GM19467 (cell line): ENCODE data around the gene IFT20.
"Not testable (repeated sequence)": the region's sequence is repeated elsewhere in the genome, so short reads cannot be mapped to it uniquely, and the experiment has no call there.

Source experiments
- ATAC-seq: cut with Tn5 transposase; IDR thresholded peaks from one replicate; pipeline ENCODE4 v1.9.1; 2021; ENCODE audit warnings: mild to moderate bottlenecking, moderate library complexity; ENCODE audit not compliant: unreplicated experiment

IFT20 gene

DNA sequence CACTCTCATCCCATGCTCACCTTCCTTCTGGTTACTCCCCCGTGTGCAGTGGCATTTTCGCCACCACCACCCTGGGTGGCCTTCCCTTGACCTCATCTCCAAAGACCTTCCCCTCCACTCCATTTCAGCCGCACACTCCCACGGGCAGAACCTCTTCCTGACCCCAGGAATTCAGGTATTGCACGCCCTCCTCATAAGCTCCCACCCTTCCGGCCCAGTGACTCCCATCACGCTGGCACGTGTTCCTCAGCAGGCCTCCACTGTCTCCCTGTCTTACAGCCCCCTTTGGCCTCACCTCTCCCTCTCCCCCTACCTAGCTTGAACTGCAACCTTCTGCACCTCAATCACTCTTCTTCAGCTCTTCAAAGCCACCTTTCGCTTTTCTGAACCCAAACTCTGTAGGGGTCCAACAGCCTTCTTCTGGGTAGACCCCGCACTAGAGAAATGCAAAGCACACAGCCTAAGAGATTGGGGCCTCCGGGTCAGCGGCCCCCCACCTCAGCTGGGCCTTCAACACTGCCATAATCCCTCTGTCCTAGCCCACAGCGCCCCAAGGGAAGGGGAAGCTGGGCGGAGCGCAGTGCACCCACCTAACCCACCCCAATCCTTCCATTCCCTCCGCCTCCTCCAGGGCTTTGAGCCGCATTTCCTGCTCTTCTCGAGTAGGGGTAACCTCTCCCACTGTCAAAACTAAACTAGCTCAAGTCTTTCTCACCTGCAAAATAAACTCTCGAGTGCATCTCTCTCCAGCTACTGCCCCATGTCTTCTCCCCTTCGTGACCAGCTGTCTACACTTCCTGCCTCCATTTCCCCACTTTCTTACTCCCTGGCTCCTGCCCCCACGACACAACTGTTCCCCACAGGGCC lies 17.9 kb downstream of the IFT20 start:
- ATAC-seq, result no peak

DNA sequence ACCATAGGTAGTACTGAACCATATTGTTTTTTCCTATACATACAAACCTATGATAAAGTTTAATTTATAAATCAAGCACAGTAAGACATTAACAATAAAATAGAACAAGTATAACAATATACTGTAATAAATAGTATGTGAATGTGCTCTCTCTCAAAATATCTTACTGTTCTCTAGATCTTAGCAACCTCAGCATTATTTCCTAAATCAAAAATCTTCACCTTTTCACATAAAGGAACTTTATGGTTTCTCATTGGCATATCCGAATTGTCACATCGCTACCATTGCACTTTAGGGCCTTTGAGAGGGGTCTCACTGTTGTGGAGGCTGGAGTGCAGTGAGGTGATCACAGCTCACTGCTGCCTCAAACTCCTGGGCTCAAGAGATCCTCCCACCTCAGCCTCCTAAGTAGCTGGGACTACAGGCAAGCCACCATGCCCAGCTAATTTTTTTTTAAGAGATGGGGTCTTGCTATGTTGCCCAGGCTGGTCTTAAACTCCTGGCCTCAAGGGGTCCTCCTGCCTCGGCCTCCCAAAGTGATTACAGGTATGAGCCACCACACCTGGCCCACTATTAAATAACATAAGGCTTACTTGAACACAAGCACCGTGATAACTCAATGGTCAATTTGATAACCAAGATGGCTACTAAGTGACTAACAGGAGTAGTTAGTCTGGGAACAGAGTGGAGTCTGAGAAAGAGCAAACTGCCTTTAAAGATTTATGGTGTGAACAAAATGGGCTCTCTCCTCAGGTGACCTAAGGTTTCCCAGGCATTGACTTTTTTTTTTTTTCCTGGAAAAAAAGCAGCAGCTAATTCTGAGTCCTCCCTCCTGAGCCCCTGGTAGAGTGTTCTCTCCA lies 19.2 kb downstream of the IFT20 start:
- ATAC-seq, result no peak

DNA sequence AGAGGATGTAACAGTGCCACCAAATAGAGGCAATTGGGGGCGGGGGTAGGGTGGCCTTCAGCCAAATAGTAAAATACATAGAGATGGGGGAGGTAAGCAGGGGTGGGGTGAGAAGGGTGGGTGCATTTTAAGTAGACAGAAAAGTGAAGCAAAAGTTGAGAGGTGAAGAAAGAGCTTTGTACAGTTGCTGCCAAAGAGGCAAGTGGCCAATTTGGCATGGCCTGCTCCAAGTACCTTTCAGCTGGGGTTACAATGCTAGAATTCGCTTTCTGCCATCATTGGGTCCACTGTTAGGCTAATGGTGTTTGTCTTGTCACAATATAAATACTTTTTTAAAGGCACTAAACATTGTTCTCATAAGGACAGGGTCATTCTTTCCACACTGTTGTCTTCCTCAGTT lies 21.4 kb downstream of the IFT20 start:
- no peak for ATAC-seq

DNA sequence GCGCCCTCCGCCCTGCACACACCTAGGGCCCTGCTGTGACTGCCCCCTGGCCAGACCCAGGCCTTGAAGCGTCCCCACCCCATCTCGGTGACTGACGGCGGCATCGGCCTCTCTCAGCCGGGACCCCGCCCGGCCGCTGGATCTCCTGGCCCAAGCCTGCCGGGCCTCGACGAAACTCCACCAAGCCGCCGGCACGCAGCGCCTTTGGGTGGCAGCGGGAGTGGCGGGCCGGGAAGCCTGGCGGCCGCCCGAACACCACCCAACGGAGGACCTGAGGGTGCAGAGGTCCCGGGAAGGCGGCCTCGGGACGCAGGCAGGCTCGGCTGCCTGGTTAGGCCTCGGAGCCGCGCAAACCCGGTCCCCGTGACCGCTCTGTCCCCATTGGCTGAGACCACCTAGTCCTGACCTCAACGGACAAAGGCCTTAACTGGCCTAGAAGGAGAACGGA lies 28.3 kb downstream of the IFT20 start:
- no peak for ATAC-seq

DNA sequence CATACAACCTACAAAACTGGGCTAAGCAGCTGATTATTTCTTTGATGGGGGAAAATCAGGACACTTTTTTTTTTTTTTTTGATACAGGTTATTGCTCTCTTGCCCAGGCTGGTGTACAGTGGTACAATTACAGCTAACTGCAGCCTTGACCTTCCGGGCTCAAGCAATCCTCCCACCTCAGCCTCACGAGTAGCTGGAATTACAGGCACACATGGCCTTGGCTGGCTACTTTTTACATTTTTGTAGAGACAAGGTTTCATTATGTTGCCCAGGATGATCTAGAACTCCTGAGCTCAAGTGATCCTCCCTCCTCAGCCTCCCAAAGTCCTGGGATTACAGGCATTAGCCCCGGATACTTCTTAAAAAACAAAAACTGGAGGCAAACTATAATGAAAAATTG lies 36.8 kb downstream of the IFT20 start:
- ATAC-seq, result no peak

DNA sequence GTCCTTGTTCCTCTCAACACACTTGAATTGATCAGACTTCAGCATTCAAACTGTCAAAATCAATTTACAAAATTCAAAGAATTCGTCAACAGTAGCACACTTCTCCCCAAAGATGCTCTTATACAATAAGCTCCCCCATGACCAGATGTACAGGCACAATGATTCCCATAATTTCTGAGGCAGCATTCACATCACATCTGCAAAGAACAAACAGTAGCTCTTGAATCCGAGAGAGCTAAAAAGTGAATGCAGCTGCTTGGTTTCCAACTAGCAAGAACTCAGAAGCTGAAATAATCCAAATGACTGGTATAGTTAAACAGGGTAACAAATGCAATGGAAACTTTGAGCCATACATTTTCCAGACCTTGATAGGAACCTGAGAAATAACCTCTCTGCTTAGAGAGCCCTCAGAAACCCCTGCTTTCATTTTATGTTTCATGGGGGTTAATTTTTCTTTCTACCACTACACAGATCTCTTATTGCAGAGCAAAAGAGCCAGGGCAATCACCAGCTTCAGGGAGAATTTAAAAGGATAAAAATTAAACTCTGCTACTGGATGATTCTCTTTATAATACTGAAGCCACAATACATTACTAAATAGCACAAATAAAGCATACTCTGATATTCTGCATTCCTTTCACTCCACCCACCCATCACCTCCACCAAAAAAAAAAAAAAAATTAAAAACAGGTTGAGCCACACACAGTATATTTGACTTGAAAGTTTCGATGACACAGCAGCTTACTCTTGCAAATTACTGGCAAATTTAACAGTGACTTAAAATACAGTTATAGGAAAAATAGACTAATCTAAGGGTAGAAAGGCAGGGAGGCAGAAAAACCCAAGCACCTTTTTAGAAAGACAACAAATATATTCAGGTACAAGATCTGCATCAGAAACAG lies 39.3 kb downstream of the IFT20 start:
- no peak for ATAC-seq

DNA sequence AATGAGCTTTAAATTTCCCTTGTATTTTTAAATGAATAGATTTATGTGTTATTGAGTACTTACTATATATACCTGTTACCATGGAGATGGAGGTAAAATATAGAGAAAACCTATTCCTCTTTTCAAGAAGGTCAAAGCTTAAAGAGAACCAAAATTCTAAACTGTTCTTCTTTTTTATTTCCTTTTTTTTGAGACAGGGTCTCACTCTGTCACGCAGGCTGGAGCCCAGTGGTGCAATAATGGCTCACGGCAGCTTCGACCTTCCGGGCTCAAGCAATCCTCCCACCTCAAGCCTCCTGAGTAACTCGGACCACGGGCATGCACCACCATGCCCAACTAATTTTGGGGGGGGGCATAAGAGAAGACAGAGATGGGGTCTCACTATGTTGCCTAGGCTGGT lies 41.3 kb downstream of the IFT20 start:
- no peak for ATAC-seq

DNA sequence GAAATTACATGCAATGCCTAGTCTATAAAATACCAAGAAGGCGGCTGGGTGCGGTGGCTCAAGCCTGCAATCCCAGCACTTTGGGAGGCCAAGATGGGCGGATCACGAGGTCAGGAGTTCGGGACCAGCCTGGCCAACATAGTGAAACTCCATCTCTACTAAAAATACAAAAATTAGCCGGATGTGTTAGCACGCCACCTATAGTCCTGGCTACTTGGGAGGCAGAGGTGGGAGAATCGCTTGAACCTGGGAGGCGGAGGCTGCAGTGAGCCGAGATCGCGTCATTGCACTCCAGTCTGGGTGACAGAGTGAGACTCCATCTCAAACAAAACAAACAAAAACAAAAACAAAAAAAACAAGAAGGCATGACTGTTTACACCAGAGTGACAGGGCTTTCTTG lies 42.4 kb downstream of the IFT20 start:
- ATAC-seq, result not testable (repeated sequence)

DNA sequence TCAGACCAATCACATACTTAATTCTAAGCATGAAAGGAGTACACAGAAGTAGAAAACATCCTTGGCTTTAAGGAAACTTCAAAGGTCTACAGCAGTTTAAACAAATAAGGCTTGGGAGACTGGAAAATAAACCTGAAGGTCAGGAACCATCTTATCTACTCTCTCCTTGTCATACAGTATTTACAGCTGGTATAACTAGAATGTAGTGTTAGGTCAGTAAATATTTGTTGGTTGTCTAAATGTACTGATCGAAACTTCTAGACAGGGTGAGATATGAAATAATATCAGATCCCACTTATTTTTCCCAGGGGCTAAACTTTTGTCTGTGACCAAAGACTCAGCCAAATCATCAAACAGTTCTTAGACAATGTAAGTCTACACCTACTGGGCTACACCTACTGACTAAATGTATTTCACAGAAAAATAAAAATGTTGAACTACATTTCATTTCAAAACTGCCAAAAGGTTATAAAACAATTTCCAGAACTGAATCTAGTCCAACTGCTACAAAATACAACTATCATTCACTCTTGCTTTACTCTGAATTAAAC lies 43.4 kb downstream of the IFT20 start:
- ATAC-seq, result no peak

DNA sequence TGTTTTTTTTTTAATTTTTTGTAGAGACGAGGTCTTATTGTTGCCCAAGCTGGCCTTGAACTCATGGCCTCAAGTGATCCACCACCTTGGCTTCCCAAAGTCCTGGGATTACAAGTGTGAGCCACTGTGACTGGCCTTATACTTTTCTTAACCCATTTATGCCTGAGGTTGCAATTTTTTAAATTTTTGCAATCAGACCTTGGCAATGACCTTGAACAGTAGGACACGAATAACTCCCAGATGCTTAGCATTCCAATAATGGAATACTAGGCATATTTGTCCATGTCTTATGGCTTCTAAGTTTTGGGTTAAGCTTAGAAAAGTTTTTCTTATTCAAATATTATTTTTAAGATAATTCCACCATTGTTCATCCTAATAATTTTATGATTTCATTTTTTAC lies 44.6 kb downstream of the IFT20 start:
- no peak for ATAC-seq

DNA sequence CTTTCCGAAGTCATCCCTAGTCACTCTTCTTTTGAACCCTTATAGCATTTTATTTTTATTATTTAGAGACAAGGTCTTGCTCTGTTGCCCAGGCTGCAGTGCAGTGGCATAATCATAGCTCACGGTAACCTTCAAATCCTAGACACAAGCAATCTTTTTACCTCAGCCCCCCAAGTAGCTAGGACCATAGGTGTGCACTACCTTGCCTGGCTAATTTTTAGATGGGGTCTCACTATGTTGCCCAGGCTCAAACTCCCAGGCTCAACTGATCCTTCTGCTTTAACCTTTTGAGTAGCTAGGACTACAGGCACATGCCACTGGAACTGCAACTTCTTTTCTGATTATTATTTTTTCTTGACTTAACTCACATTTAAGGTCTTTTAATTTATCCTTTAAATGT lies 49.3 kb downstream of the IFT20 start:
- no peak for ATAC-seq

DNA sequence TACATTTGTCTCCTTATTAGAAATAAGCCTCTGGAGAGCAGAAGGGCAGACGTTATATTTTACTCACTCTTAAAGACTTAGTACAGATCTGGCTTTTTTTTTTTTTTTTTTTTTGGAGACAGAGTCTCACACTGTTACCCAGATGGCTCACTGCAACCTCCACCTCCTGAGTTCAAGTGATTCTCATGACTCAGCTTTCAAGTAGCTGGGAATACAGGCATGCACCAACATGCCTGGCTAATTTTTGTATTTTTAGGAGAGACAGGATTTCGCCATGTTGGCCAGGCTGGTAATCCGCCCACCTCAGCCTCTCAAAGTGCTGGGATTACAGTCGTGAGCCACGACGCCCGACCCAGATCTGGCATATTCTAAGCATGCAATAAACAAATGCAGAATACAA lies 52.7 kb downstream of the IFT20 start:
- no peak for ATAC-seq

DNA sequence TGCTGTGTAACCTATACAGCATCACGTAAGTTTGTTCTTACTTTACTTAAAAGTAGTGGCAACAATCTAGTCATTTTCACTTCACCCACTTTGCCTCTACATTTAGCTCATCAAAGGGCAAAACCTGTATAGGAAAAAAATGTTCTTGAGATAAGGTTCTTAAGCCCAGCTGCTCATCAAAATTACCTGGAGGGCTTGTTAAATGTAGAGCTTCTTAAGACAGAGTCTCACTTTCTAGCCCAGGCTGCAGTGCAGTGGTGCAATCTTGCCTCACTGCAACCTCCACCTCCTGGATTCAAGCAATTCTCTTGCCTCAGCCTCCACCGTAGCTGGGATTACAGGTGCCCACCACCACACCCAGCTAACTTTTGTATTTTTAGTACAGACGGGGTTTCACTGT lies 54.4 kb downstream of the IFT20 start:
- no peak for ATAC-seq

DNA sequence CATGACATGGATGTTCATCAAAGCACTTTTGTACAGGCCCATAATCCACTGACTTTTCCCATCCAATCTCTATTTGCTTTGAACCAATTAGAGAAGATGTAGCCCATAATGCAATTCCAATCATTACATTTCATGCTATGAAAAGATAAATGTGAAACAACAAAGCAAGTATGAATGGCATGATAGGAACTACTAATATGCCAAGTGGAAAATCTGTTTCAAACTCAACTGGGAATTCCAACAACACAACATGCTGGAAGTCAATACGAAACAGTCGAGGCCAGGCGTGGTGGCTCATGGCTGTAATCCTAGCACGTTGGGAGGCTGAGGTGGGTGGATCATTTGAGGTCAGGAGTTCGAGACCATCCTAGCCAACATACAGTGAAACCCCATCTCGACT lies 55.9 kb downstream of the IFT20 start:
- no peak for ATAC-seq
